Endothelial cell of umbilical vein (primary cell): ENCODE data around the gene NPAT. TPM values are rescaled to one million over a fixed set of nuclear protein-coding genes. Genes with fewer than 3 reads are reported as not detected.

Source experiments
- BruUV-seq: library from RNA; stranded (reverse); fragments of 400-500 nt; replicated peaks from 2 replicates; lab custom pipeline; 2021; lab: Mats Ljungman, UMichigan
- CTCF ChIA-PET: fragments of 300-600, 350-600 bp; sonication (Branson Sonifier 250); formaldehyde crosslinking; loops from one replicate; lab custom pipeline; 2021; ENCODE audit warnings: antibody characterized with exemption, inconsistent platforms; lab: Charles Lee
- POLR2A ChIA-PET: fragments of 300-600, 350-600 bp; sonication (Branson Sonifier 250); formaldehyde crosslinking; loops from one replicate; lab custom pipeline; 2021; ENCODE audit warnings: antibody characterized with exemption, inconsistent platforms; lab: Charles Lee
- DNase-seq: peaks from one replicate; pipeline ENCODE4 v3.0.0-alpha.2; 2011; ENCODE audit warnings: low read depth, low spot score
- FAIRE-seq: peaks from 2 replicates; lab custom pipeline; 2011; peaks lifted over from hg19 to GRCh38; lab: Jason Lieb, UNC
- H2AFZ ChIP-seq: 2 replicates; pipeline ENCODE4 v1.6.0; 2012; ENCODE audit warnings: low read depth, low read length, control low read depth, inconsistent platforms
- H3K27ac ChIP-seq: 2 replicates; pipeline ENCODE4 v1.5.1; 2011; ENCODE audit warnings: low read depth, mild to moderate bottlenecking, control low read depth, low read length, moderate library complexity; ENCODE audit not compliant: insufficient read depth
- H3K27me3 ChIP-seq, 2 experiments: 2 replicates each; pipeline versions ENCODE4 v1.6.0 to v1.6.1; 2011; ENCODE audit warnings: low read length in 2 of 2, mixed read lengths in 1 of 2; ENCODE audit not compliant: control insufficient read depth in 2 of 2, insufficient read depth in 2 of 2
- H3K36me3 ChIP-seq, 2 experiments: 2 replicates in 1 of 2; 3 replicates in 1 of 2; pipeline ENCODE4 v1.5.1; 2011; ENCODE audit warnings: low read length in 2 of 2, mild to moderate bottlenecking in 1 of 2, moderate library complexity in 1 of 2; ENCODE audit not compliant: control insufficient read depth in 2 of 2, insufficient read depth in 2 of 2; ENCODE audit errors: extremely low read depth in 1 of 2
- H3K4me1 ChIP-seq: 3 replicates; pipeline ENCODE4 v1.5.1; 2011; ENCODE audit warnings: mild to moderate bottlenecking, low read length; ENCODE audit not compliant: control insufficient read depth, insufficient read depth; ENCODE audit errors: extremely low read depth
- H3K4me2 ChIP-seq: 2 replicates; pipeline ENCODE4 v1.6.1; 2011; ENCODE audit warnings: low read length, control low read depth, mixed read lengths; ENCODE audit not compliant: insufficient read depth
- H3K4me3 ChIP-seq, 3 experiments: fragments of 200-600 bp in 1 of 3; sonication (generic), shearing (Covaris generic) in 1 of 3; replicated peaks in 1 of 3; 2 replicates each; pipeline ENCODE4 v1.5.1; 2011 to 2016; ENCODE audit warnings: control low read depth in 3 of 3, low read length in 3 of 3, mild to moderate bottlenecking in 2 of 3, inconsistent platforms in 1 of 3, low read depth in 1 of 3, moderate library complexity in 1 of 3; ENCODE audit not compliant: insufficient read depth in 1 of 3
- H3K79me2 ChIP-seq: 2 replicates; pipeline ENCODE4 v1.6.0; 2012; ENCODE audit warnings: low read length, inconsistent platforms; ENCODE audit not compliant: control insufficient read depth, insufficient read depth
- H3K9ac ChIP-seq: replicated peaks from 2 replicates; pipeline ENCODE3; 2011; ENCODE audit warnings: low read length, control low read depth; ENCODE audit not compliant: insufficient read depth; ENCODE audit errors: extremely low read depth
- H3K9me1 ChIP-seq: replicated peaks from 3 replicates; pipeline ENCODE4 v1.6.0; 2011; ENCODE audit warnings: mild to moderate bottlenecking, low read length; ENCODE audit not compliant: control insufficient read depth, insufficient read depth; ENCODE audit errors: extremely low read depth
- H3K9me3 ChIP-seq: replicated peaks from 2 replicates; pipeline ENCODE4 v1.5.1; 2012; ENCODE audit warnings: low read length, inconsistent platforms; ENCODE audit not compliant: control insufficient read depth, insufficient read depth
- H4K20me1 ChIP-seq: replicated peaks from 2 replicates; pipeline ENCODE3; 2011; ENCODE audit warnings: mild to moderate bottlenecking, low read length; ENCODE audit not compliant: control insufficient read depth, insufficient read depth; ENCODE audit errors: extremely low read depth
- CTCF ChIP-seq, 2 donors: IDR thresholded peaks; 1 replicate in 1 of 2; 2 replicates in 1 of 2; pipeline ENCODE4 v1.5.1; 2011; ENCODE audit warnings: low read length in 2 of 2, mild to moderate bottlenecking in 2 of 2, moderate library complexity in 2 of 2, control low read depth in 1 of 2, inconsistent platforms in 1 of 2, low read depth in 1 of 2; ENCODE audit not compliant: insufficient read depth in 1 of 2; ENCODE audit errors: extremely low read depth in 1 of 2
- EZH2 ChIP-seq: IDR thresholded peaks from 2 replicates; pipeline ENCODE4 v1.6.1; 2012; ENCODE audit warnings: borderline replicate concordance, low read depth, mild to moderate bottlenecking, moderate library complexity, low read length, inconsistent platforms; ENCODE audit not compliant: severe bottlenecking
- FOS ChIP-seq: IDR thresholded peaks from 2 replicates; pipeline ENCODE4 v1.6.1; 2011; ENCODE audit warnings: mild to moderate bottlenecking, low read length, moderate library complexity, borderline replicate concordance; ENCODE audit not compliant: insufficient read depth
- GATA2 ChIP-seq: IDR thresholded peaks from 2 replicates; pipeline ENCODE4 v1.7.0; 2011; ENCODE audit warnings: low read depth, mild to moderate bottlenecking, moderate library complexity, mixed read lengths, low read length; ENCODE audit not compliant: insufficient read length, insufficient read depth
- JUN ChIP-seq: IDR thresholded peaks from 2 replicates; pipeline ENCODE4 v1.6.1; 2011; ENCODE audit warnings: borderline replicate concordance, low read depth; ENCODE audit not compliant: insufficient read length, insufficient read depth
- MAX ChIP-seq: IDR thresholded peaks from 2 replicates; pipeline ENCODE4 v1.6.1; 2011; ENCODE audit not compliant: insufficient read depth, insufficient read length
- MYC ChIP-seq: IDR thresholded peaks from one replicate; pipeline ENCODE4 v1.6.1; 2011; ENCODE audit warnings: mild to moderate bottlenecking, low read depth, low read length
- POLR2A ChIP-seq: IDR thresholded peaks from 2 replicates; pipeline ENCODE4 v1.6.1; 2012; ENCODE audit warnings: low read depth, mild to moderate bottlenecking, control low read depth, low read length
- POLR2AphosphoS5 ChIP-seq: IDR thresholded peaks from 2 replicates; pipeline ENCODE4 v1.6.1; 2012; ENCODE audit warnings: low read depth, mild to moderate bottlenecking, control low read depth, low read length, moderate library complexity; ENCODE audit not compliant: insufficient read depth
- dilution Hi-C: fragments of 300-500 bp; cut with MboI; formaldehyde crosslinking; loops from one replicate; pipeline ENCODE4 v1.15.0; 2019; ENCODE audit warnings: low sequenced_read_pairs; ENCODE audit not compliant: extremely low pct_ligation_motif_present
- intact Hi-C: fragments of 100-400 bp; cut with micrococcal nuclease; formaldehyde crosslinking; loops from one replicate; pipeline ENCODE4 v1.10.0; 2022
- polyA plus RNA-seq, 4 experiments: library from polyadenylated mRNA; depleted of rRNA in 3 of 4; stranded (reverse) in 3 of 4; unstranded in 1 of 4; fragments of >200 nt; gene quantifications; 2 replicates each; pipeline versions ENCODE4 v1.2.1 to v1.2.3, GENCODE V29; 2011 to 2012; ENCODE audit warnings: missing spikeins in 1 of 4
- total RNA-seq: library from RNA; stranded (reverse); gene quantifications from 2 replicates; pipeline ENCODE4 v1.2.3, GENCODE V29; 2021

The NPAT gene
- total and polyA plus RNA-seq, 2 donors (not counting 3 experiments of a cell fraction or from before 2014, with no cell fraction given) = 4.4 to 19.0 TPM

GRCh38 chr11:108216988-108217387 is 5.5 kb downstream of the NPAT start:
- no peaks in the 10 kb centered on the region for H3K9me1 ChIP-seq
- ChIA-PET POLR2A (no interaction called here), CTCF (no interaction called here)
- dilution Hi-C loops = no loop called here
- H3K79me2 ChIP-seq = peaks cover 91% of the 10 kb centered on the region
- peaks cover 10% of the 10 kb centered on the region for H3K4me1 ChIP-seq
- TF ChIP-seq MAX (no peak), POLR2AphosphoS5 (no peak)
- peaks cover 4% of the 10 kb centered on the region for H4K20me1 ChIP-seq
- FAIRE-seq (no peak), DNase-seq (no peak)
- H3K36me3 ChIP-seq = peaks cover 0 to 2% of the 10 kb centered on the region in 2 experiments
- no peak overlapping the region for H3K9ac ChIP-seq
- H3K27ac ChIP-seq = no peak overlapping the region
- intact Hi-C loops = no loop called here
- no peak overlapping the region for H3K4me2 ChIP-seq
- no peaks in the 10 kb centered on the region for H3K27me3 ChIP-seq
- no peaks in the 10 kb centered on the region for H3K9me3 ChIP-seq
- BruUV-seq = no TSS peak
- no peak overlapping the region for H3K4me3 ChIP-seq
- no peak overlapping the region for H2AFZ ChIP-seq

GRCh38 chr11:108213784-108214183 is 8.7 kb downstream of the NPAT start:
- Histone ChIP-seq H3K79me2 (peaks cover 77% of the 10 kb centered on the region), H3K27me3 (no peaks in the 10 kb centered on the region), H3K9ac (no peak overlapping the region), H3K4me3 (no peak overlapping the region), H4K20me1 (peaks cover 4% of the 10 kb centered on the region), H3K4me2 (no peak overlapping the region), H3K36me3 (peaks cover 0 to 5% of the 10 kb centered on the region in 2 experiments), H3K9me3 (no peaks in the 10 kb centered on the region), H3K27ac (no peak overlapping the region), H3K4me1 (no peaks in the 10 kb centered on the region), H2AFZ (no peak overlapping the region), H3K9me1 (no peaks in the 10 kb centered on the region)
- DNase-seq = no peak
- ChIA-PET CTCF (interaction anchor here (1.5 kb wide), 1 partner anchor 17 kb away, joined by 3 read pairs; no protein-coding TSS in a partner anchor), POLR2A (no interaction called here)
- TF ChIP-seq MAX (no peak), GATA2 (no peak), EZH2 (no peak), CTCF (IDR thresholded peaks at IDR 0.05; ENCODE audit: extremely low read depth in 1 of 2, insufficient read depth in 1 of 2, low read depth in 1 of 2, low read length in 2 of 2) (no peak), MYC (no peak), JUN (no peak), FOS (no peak), POLR2AphosphoS5 (no peak), POLR2A (no peak)
- FAIRE-seq = no peak
- dilution Hi-C loops (no loop called here), intact Hi-C loops (no loop called here)
- BruUV-seq = no TSS peak
